Neural cell (in vitro differentiated cells): ENCODE measurements around the gene PSORS1C2.

Source experiments
- EP300 ChIP-seq: fragments of 450-650 bp; conservative IDR thresholded peaks from 2 replicates; pipeline ENCODE4 v1.6.1; 2014; ENCODE audit warnings: antibody characterized with exemption, mild to moderate bottlenecking, moderate library complexity; ENCODE audit not compliant: poor library complexity, severe bottlenecking
- EZH2 ChIP-seq: fragments of 200-600, 300-800 bp; shearing (Covaris generic), sonication (generic); IDR thresholded peaks from 2 replicates; pipeline ENCODE4 v1.6.1; 2014; ENCODE audit warnings: antibody characterized with exemption, low read length, borderline replicate concordance, mild to moderate bottlenecking; ENCODE audit not compliant: insufficient read depth, poor library complexity, severe bottlenecking
- POLR2AphosphoS5 ChIP-seq: IDR thresholded peaks from 2 replicates; pipeline ENCODE4 v1.6.1; 2012
- RAD21 ChIP-seq: fragments of 450-650 bp; conservative IDR thresholded peaks from 2 replicates; pipeline ENCODE4 v1.6.1; 2014; ENCODE audit warnings: antibody characterized with exemption, mild to moderate bottlenecking, moderate library complexity
- SMC3 ChIP-seq: fragments of 450-650 bp; conservative IDR thresholded peaks from 2 replicates; pipeline ENCODE4 v1.6.1; 2014; ENCODE audit warnings: antibody characterized with exemption, mild to moderate bottlenecking, moderate library complexity; ENCODE audit not compliant: poor library complexity
- TAF1 ChIP-seq: IDR thresholded peaks from 2 replicates; pipeline ENCODE4 v1.6.1; 2012; ENCODE audit warnings: low read depth
- TF ChIP-seq, protein P1 (sequence below): fragments of 450-650 bp; IDR thresholded peaks from 2 replicates; pipeline ENCODE4 v1.5.1; 2014; ENCODE audit warnings: antibody characterized with exemption, mild to moderate bottlenecking, moderate library complexity; ENCODE audit not compliant: poor library complexity, severe bottlenecking
- TF ChIP-seq, protein P2 (sequence below): IDR thresholded peaks from 2 replicates; pipeline ENCODE4 v1.6.1; 2012; ENCODE audit warnings: borderline replicate concordance

DNA sequence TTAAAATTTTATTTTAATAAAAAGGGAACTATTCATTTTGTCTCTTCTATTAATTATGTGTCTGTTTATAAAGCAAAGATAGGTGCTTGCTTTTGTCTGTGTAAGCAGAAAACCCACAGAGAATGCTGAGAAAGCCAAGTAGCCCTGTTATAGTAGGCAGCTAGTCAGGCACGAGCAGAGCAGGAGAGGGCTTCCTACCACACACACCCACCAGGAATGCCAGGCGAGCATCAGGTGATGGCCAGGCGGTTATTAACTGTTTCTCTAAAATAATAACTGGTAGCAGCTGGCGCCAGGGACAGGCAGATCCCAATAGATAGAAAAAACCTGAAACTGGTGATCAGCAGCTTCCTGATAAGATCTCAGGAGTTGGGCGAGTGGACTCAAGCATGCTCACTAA, 42.2 kb downstream of the PSORS1C2 start:
- TF ChIP-seq, protein P1, sequence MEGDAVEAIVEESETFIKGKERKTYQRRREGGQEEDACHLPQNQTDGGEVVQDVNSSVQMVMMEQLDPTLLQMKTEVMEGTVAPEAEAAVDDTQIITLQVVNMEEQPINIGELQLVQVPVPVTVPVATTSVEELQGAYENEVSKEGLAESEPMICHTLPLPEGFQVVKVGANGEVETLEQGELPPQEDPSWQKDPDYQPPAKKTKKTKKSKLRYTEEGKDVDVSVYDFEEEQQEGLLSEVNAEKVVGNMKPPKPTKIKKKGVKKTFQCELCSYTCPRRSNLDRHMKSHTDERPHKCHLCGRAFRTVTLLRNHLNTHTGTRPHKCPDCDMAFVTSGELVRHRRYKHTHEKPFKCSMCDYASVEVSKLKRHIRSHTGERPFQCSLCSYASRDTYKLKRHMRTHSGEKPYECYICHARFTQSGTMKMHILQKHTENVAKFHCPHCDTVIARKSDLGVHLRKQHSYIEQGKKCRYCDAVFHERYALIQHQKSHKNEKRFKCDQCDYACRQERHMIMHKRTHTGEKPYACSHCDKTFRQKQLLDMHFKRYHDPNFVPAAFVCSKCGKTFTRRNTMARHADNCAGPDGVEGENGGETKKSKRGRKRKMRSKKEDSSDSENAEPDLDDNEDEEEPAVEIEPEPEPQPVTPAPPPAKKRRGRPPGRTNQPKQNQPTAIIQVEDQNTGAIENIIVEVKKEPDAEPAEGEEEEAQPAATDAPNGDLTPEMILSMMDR, result no peak
- TF ChIP-seq EZH2 (no peak), SMC3 (no peak), POLR2AphosphoS5 (no peak), TAF1 (no peak), RAD21 (no peak), EP300 (no peak)
- TF ChIP-seq, protein P2, sequence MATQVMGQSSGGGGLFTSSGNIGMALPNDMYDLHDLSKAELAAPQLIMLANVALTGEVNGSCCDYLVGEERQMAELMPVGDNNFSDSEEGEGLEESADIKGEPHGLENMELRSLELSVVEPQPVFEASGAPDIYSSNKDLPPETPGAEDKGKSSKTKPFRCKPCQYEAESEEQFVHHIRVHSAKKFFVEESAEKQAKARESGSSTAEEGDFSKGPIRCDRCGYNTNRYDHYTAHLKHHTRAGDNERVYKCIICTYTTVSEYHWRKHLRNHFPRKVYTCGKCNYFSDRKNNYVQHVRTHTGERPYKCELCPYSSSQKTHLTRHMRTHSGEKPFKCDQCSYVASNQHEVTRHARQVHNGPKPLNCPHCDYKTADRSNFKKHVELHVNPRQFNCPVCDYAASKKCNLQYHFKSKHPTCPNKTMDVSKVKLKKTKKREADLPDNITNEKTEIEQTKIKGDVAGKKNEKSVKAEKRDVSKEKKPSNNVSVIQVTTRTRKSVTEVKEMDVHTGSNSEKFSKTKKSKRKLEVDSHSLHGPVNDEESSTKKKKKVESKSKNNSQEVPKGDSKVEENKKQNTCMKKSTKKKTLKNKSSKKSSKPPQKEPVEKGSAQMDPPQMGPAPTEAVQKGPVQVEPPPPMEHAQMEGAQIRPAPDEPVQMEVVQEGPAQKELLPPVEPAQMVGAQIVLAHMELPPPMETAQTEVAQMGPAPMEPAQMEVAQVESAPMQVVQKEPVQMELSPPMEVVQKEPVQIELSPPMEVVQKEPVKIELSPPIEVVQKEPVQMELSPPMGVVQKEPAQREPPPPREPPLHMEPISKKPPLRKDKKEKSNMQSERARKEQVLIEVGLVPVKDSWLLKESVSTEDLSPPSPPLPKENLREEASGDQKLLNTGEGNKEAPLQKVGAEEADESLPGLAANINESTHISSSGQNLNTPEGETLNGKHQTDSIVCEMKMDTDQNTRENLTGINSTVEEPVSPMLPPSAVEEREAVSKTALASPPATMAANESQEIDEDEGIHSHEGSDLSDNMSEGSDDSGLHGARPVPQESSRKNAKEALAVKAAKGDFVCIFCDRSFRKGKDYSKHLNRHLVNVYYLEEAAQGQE, result no peak
